Measurements from ENCODE around the gene SEC14L1.

The SEC14L1 gene

GRCh38 chr17:77212081-77212832, 71.5 kb downstream of the SEC14L1 start (continued):
- TF ChIP-seq ZNF391 (tag by site-specific recombination; IDR thresholded peaks at IDR 0.05; ENCODE audit: borderline replicate concordance, low read depth) = no peak
- no peak for TF ChIP-seq ZNF324 (tag by site-specific recombination; IDR thresholded peaks at IDR 0.05)
- TF ChIP-seq ZNF335 (tag by site-specific recombination; conservative IDR thresholded peaks at IDR 0.05) = no peak
- TF ChIP-seq ZBTB48 (tag by site-specific recombination; IDR thresholded peaks at IDR 0.05) = no peak
- TF ChIP-seq ZNF239 (tag by site-specific recombination; IDR thresholded peaks at IDR 0.05) = no peak
- TF ChIP-seq ZNF140 (tag by site-specific recombination; IDR thresholded peaks at IDR 0.05) = no peak
- no peak for TF ChIP-seq ZNF23 (tag by site-specific recombination; IDR thresholded peaks at IDR 0.05; ENCODE audit: borderline replicate concordance)

GRCh38 chr17:77212833-77213777, 72.3 kb downstream of the SEC14L1 start:
- TF ChIP-seq YY2 (tag by site-specific recombination; IDR thresholded peaks at IDR 0.05) (no peak), ZNF785 (tag by site-specific recombination; IDR thresholded peaks at IDR 0.05) (no peak), ZNF146 (tag by site-specific recombination; IDR thresholded peaks at IDR 0.05) (no peak), ZNF600 (tag by site-specific recombination; IDR thresholded peaks at IDR 0.05) (no peak), SP2 (tag by site-specific recombination; IDR thresholded peaks at IDR 0.05) (no peak), KLF16 (tag by site-specific recombination; IDR thresholded peaks at IDR 0.05) (no peak), ZNF280C (tag by site-specific recombination; IDR thresholded peaks at IDR 0.05) (no peak), ZSCAN23 (tag by site-specific recombination; IDR thresholded peaks at IDR 0.05) (no peak), ZNF10 (tag by site-specific recombination; IDR thresholded peaks at IDR 0.05) (no peak), ZNF175 (tag by site-specific recombination; IDR thresholded peaks at IDR 0.05) (no peak)
- H3K27ac ChIP-seq (ENCODE audit: extremely low read depth, low read depth, low read length) = no peak overlapping the region
- ChIA-PET POLR2A (no interaction called here), CTCF (interaction anchor here (0.6 to 1.8 kb wide), 2 partner anchors 12 to 1213 kb away, joined by 3 to 4 read pairs; no protein-coding TSS in a partner anchor)
- H3K4me3 ChIP-seq (ENCODE audit: low read depth, low read length) = no peak overlapping the region
- peaks cover 16 to 91% of the 10 kb centered on the region in 2 experiments for H3K36me3 ChIP-seq (ENCODE audit: control insufficient read depth in 2 of 2, insufficient read depth in 1 of 2, low read length in 2 of 2)
- 0 out of 2 replicates have a peak, but pooled peaks cover 2% of the 10 kb centered on the region for H3K4me1 ChIP-seq (ENCODE audit: control insufficient read depth, insufficient read depth, low read length)
- no peaks in the 10 kb centered on the region for H3K9me3 ChIP-seq (ENCODE audit: control insufficient read depth, insufficient read depth, low read depth, low read length)

DNA sequence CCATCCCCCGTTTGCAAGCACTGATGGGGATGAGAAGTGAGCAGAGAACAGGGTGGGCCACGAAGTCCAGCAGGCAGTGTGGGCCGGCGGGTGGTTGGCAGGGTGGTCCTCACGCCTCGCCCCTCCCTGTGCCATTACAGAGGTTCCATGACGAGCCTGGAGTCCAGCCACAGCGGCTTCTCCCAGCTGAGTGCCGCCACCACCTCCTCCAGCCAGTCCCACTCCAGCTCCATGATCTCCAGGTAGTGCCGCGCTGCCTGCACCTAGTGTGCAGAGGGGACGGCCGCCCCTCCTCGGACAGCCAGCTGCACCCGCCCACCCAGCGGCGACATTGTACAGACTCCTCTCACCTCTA, 73.0 kb downstream of the SEC14L1 start:
- ChIA-PET CTCF (interaction anchor here (0.6 to 1.8 kb wide), 3 partner anchors 12 to 1214 kb away, joined by 3 to 5 read pairs (median 4); no protein-coding TSS in a partner anchor), POLR2A (no interaction called here)
- Histone ChIP-seq H3K36me3 (ENCODE audit: control insufficient read depth in 2 of 2, insufficient read depth in 1 of 2, low read length in 2 of 2) (peaks cover 13 to 89% of the 10 kb centered on the region in 2 experiments), H3K4me1 (ENCODE audit: control insufficient read depth, insufficient read depth, low read length) (no peaks in the 10 kb centered on the region), H3K27ac (ENCODE audit: extremely low read depth, low read depth, low read length) (no peak overlapping the region), H3K4me3 (ENCODE audit: low read depth, low read length) (no peak overlapping the region), H3K9me3 (ENCODE audit: control insufficient read depth, insufficient read depth, low read depth, low read length) (no peaks in the 10 kb centered on the region)
- no peak for TF ChIP-seq TCF7L2 (IDR thresholded peaks at IDR 0.05; ENCODE audit: borderline replicate concordance, low read depth, low read length)
- no peak for TF ChIP-seq ZNF138 (tag by site-specific recombination; IDR thresholded peaks at IDR 0.05; ENCODE audit: borderline replicate concordance)
- TF ChIP-seq ZNF132 (tag by site-specific recombination; IDR thresholded peaks at IDR 0.05; ENCODE audit: borderline replicate concordance) = no peak
